ENCODE results near the gene MRPS18C. TPM values are rescaled to one million over a fixed set of nuclear protein-coding genes. Genes with fewer than 3 reads are reported as not detected.

The MRPS18C gene
- polyA plus RNA-seq, 3 donors = 13.6 to 70.5 (median 42.4) TPM

DNA sequence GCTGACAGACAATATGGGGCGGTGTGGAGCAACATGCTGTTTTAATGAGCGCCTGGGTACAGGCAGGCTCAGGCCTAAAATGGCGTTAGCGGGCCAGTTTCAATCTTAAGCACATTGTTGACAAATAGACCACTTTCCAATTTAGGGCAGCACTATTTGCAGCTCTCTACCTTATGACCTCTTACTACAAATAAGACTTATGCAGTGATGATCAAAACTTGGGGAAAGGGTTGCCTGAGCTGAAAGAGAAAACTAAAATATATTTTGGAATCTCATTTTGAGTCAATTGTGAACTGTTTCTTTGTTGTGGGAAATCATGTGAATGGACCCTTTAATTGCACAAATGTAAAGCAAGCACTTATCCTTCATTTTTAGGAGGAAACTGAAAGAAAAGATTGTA is 54.6 kb downstream of the MRPS18C start:
- intact Hi-C loops (cut with micrococcal nuclease) = no loop called here
- H3K36me3 ChIP-seq (replicated peaks in 1 of 2; ENCODE audit: control insufficient read depth in 1 of 2, insufficient read depth in 2 of 2, low read length in 2 of 2) = no peaks in the 10 kb centered on the region
- H3K4me2 ChIP-seq (replicated peaks; ENCODE audit: extremely low read depth, low read length, poor library complexity, severe bottlenecking) = no peak overlapping the region
- H3K9me3 Mint-ChIP-seq = peaks cover 0 to 2% (median 0%) of the 10 kb centered on the region in 7 donors
- peaks cover 0 to 2% (median 0%) of the 10 kb centered on the region in 3 donors for H3K27me3 Mint-ChIP-seq (ENCODE audit: low read depth in 3 of 3)
- no peak for DNase-seq
- H3K9ac ChIP-seq (ENCODE audit: insufficient read depth, low read length, poor library complexity, severe bottlenecking) = no peak overlapping the region
- H4K20me1 ChIP-seq (ENCODE audit: insufficient read depth, low read length) = no peaks in the 10 kb centered on the region
- H3K9me3 ChIP-seq (replicated peaks in 1 of 2; ENCODE audit: control insufficient read depth in 1 of 2, insufficient read depth in 1 of 2, low read length in 2 of 2) = no peaks in the 10 kb centered on the region
- no peaks in the 10 kb centered on the region for H3K27me3 ChIP-seq (ENCODE audit: control insufficient read depth in 2 of 2, insufficient read depth in 2 of 2, low read length in 2 of 2)
- no peak overlapping the region for H3K27ac ChIP-seq (ENCODE audit: low read depth in 1 of 2, low read length in 2 of 2)
- no peak overlapping the region for H3K4me3 ChIP-seq (replicated peaks in 1 of 3; ENCODE audit: low read depth in 2 of 3, low read length in 3 of 3)
- no peaks in the 10 kb centered on the region for H3K4me1 ChIP-seq (ENCODE audit: control insufficient read depth in 1 of 2, insufficient read depth in 2 of 2, low read length in 2 of 2)
- peaks cover 5% of the 10 kb centered on the region for H3K4me1 Mint-ChIP-seq
- TF ChIP-seq, protein P1, sequence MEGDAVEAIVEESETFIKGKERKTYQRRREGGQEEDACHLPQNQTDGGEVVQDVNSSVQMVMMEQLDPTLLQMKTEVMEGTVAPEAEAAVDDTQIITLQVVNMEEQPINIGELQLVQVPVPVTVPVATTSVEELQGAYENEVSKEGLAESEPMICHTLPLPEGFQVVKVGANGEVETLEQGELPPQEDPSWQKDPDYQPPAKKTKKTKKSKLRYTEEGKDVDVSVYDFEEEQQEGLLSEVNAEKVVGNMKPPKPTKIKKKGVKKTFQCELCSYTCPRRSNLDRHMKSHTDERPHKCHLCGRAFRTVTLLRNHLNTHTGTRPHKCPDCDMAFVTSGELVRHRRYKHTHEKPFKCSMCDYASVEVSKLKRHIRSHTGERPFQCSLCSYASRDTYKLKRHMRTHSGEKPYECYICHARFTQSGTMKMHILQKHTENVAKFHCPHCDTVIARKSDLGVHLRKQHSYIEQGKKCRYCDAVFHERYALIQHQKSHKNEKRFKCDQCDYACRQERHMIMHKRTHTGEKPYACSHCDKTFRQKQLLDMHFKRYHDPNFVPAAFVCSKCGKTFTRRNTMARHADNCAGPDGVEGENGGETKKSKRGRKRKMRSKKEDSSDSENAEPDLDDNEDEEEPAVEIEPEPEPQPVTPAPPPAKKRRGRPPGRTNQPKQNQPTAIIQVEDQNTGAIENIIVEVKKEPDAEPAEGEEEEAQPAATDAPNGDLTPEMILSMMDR (IDR thresholded peaks at IDR 0.05) = no peak
- no peaks in the 10 kb centered on the region for H3K36me3 Mint-ChIP-seq
- no peaks in the 10 kb centered on the region for H3K79me2 ChIP-seq (ENCODE audit: insufficient read depth, low read length)
- no peak overlapping the region for H3K4me3 Mint-ChIP-seq
- WGBS (ENCODE audit: insufficient coverage) = 70% methylated on average over 2 of the region's 4 CpGs
- H3K27ac Mint-ChIP-seq = no peak overlapping the region
- H2AFZ ChIP-seq (ENCODE audit: insufficient read depth, low read depth, low read length, poor library complexity, severe bottlenecking) = no peak overlapping the region

Other genes starting within 250 kb of the MRPS18C start
- 10 to 100 TPM; 14.7 to 48.6 (median 40.7) TPM for gene COQ2, start 171.3 kb upstream of the MRPS18C start, polyA plus RNA-seq
- gene HPSE, start 121.2 kb upstream of the MRPS18C start, polyA plus RNA-seq = 10 to 100 TPM; 21.2 to 65.8 (median 31.2) TPM
- 10 to 100 TPM in 2 of 3 donors, 1 to 10 TPM in 1; 7.0 to 11.3 (median 11.1) TPM for gene HELQ, start 235 bp upstream of the MRPS18C start, polyA plus RNA-seq
- 10 to 100 TPM in 1 of 3 donors, 1 to 10 TPM in 2; 6.0 to 10.8 (median 6.8) TPM for gene ABRAXAS1, start 29.0 kb downstream of the MRPS18C start, polyA plus RNA-seq
- 10 to 100 TPM; 20.9 to 46.2 (median 44.2) TPM for gene GPAT3, start 80.0 kb downstream of the MRPS18C start, polyA plus RNA-seq

Measured in CD14-positive monocyte (primary cell).